Sigmoid colon (tissue), 4 donors: Measurements from ENCODE around the gene DEAF1.

Experiments used
- CTCF ChIP-seq, 4 experiments: fragments of 450-650 bp in 3 of 4; fragments of 200-600 bp in 1 of 4; IDR thresholded peaks; one replicate each; pipeline ENCODE4 v1.5.1; 2016 to 2019; ENCODE audit warnings: antibody characterized with exemption in 4 of 4, mild to moderate bottlenecking in 3 of 4, moderate library complexity in 2 of 4
- POLR2A ChIP-seq, 2 donors: fragments of 450-650 bp; IDR thresholded peaks; one replicate each; pipeline ENCODE4 v1.6.1; 2016; ENCODE audit warnings: antibody characterized with exemption in 2 of 2, mild to moderate bottlenecking in 2 of 2, moderate library complexity in 2 of 2
- POLR2AphosphoS5 ChIP-seq, 4 donors: sonication (generic); formaldehyde crosslinking; IDR thresholded peaks; one replicate each; pipeline ENCODE4 v1.6.1; 2017; ENCODE audit warnings: antibody characterized with exemption in 4 of 4

GRCh38 chr11:699753-700152, 4.7 kb upstream of the DEAF1 start:
- TF ChIP-seq CTCF (IDR thresholded peaks at IDR 0.05) (no peak), POLR2A (IDR thresholded peaks at IDR 0.05) (no peak), POLR2AphosphoS5 (IDR thresholded peaks at IDR 0.05) (no peak)
